Measurements from ENCODE around the gene BTNL3.

BTNL3 gene

GRCh38 chr5:180970875-180971274 lies 17.8 kb upstream of the BTNL3 start:
- no peak overlapping the region for H3K4me3 ChIP-seq (replicated peaks; ENCODE audit: low read depth, low read length)
- DNase-seq (ENCODE audit: extremely low read depth, low read depth) = no peak
- TF ChIP-seq CTCF (IDR thresholded peaks at IDR 0.05; ENCODE audit: low read depth, low read length, missing control alignments) = no peak

GRCh38 chr5:180974612-180975315 lies 13.9 kb upstream of the BTNL3 start:
- no peak for TF ChIP-seq CTCF (IDR thresholded peaks at IDR 0.05; ENCODE audit: low read depth, low read length, missing control alignments)

GRCh38 chr5:180975338-180975737 lies 13.3 kb upstream of the BTNL3 start:
- no peak overlapping the region for H3K4me3 ChIP-seq (replicated peaks; ENCODE audit: low read depth, low read length)
- DNase-seq (ENCODE audit: extremely low read depth, low read depth) = no peak
- no peak for TF ChIP-seq CTCF (IDR thresholded peaks at IDR 0.05; ENCODE audit: low read depth, low read length, missing control alignments)

More at GRCh38 chr5:180974612-180975315, 13.9 kb upstream of the BTNL3 start:
- DNase-seq (ENCODE audit: extremely low read depth, low read depth) = no peak
- H3K4me3 ChIP-seq (replicated peaks; ENCODE audit: low read depth, low read length) = no peak overlapping the region

- TF ChIP-seq CTCF (IDR thresholded peaks at IDR 0.05; ENCODE audit: low read depth, low read length, missing control alignments) = no peak
- no peak overlapping the region for H3K4me3 ChIP-seq (replicated peaks; ENCODE audit: low read depth, low read length)
Measured at GRCh38 chr5:180976518-180976917, 12.1 kb upstream of the BTNL3 start.

GRCh38 chr5:180977852-180978251 lies 10.8 kb upstream of the BTNL3 start:
- DNase-seq (ENCODE audit: extremely low read depth, low read depth) = no peak
- TF ChIP-seq CTCF (IDR thresholded peaks at IDR 0.05; ENCODE audit: low read depth, low read length, missing control alignments) = no peak
- H3K4me3 ChIP-seq (replicated peaks; ENCODE audit: low read depth, low read length) = no peak overlapping the region

More at GRCh38 chr5:180976518-180976917, 12.1 kb upstream of the BTNL3 start:
- DNase-seq (ENCODE audit: extremely low read depth, low read depth) = no peak

- no peak overlapping the region for H3K4me3 ChIP-seq (replicated peaks; ENCODE audit: low read depth, low read length)
- TF ChIP-seq CTCF (IDR thresholded peaks at IDR 0.05; ENCODE audit: low read depth, low read length, missing control alignments) = no peak
- DNase-seq (ENCODE audit: extremely low read depth, low read depth) = no peak
Measured at GRCh38 chr5:180982008-180982741, 6.5 kb upstream of the BTNL3 start.

Measured in HFF-Myc (cell line).